Measurements from ENCODE around the gene ZNF385B.

The ZNF385B gene

DNA sequence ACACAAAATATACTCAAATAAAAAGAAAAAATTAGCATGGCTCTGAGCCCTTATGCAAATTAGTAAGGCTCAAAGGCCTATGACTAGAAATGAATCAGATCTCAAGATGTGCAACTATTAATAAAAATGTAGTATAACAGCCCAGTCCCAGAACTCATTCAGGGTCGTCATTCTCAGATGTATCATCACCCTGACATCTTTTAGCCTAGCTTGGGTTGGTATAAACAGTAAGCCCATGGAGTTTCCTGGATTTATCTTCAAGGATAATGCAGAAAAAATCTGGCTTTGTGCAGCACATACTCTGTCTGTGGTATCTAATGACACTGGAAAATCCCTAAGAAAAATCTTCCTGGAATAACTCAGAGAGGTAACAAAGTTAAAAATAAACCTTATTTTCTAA lies 239.3 kb downstream of the ZNF385B start:
- no peak for DNase-seq (ENCODE audit: low read depth)
- TF ChIP-seq, protein P1, sequence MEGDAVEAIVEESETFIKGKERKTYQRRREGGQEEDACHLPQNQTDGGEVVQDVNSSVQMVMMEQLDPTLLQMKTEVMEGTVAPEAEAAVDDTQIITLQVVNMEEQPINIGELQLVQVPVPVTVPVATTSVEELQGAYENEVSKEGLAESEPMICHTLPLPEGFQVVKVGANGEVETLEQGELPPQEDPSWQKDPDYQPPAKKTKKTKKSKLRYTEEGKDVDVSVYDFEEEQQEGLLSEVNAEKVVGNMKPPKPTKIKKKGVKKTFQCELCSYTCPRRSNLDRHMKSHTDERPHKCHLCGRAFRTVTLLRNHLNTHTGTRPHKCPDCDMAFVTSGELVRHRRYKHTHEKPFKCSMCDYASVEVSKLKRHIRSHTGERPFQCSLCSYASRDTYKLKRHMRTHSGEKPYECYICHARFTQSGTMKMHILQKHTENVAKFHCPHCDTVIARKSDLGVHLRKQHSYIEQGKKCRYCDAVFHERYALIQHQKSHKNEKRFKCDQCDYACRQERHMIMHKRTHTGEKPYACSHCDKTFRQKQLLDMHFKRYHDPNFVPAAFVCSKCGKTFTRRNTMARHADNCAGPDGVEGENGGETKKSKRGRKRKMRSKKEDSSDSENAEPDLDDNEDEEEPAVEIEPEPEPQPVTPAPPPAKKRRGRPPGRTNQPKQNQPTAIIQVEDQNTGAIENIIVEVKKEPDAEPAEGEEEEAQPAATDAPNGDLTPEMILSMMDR (IDR thresholded peaks at IDR 0.05; ENCODE audit: insufficient read depth, low read depth, low read length, missing control alignments), result no peak
- H3K4me3 ChIP-seq (ENCODE audit: low read depth, low read length), result no peak overlapping the region

DNA sequence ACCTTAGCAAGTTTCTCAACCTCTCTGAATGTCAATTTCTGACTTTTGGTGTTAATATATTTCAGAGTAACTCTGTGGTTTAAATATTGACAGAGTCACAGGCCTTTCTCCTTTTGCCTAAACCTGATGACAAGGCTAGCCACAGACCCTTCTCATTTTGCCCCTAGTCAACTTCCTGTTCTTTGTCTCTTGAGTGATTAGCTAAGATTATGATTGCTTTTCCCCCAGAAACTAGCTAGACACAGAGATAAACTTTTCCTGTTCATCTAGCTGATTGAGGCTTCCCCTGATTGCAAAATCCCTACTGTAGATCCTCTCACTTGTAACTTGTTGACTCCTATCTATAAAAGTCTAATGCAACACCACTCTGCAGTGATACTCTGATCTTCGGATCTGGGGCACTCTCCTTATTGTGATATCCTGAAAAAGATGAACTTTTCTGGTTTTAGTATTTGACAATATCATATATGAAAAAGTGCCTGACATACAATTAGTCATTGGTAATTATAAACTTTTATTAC lies 241.4 kb downstream of the ZNF385B start:
- DNase-seq (ENCODE audit: low read depth), result no peak
- H3K4me3 ChIP-seq (ENCODE audit: low read depth, low read length), result no peak overlapping the region
- TF ChIP-seq, protein P1 (IDR thresholded peaks at IDR 0.05; ENCODE audit: insufficient read depth, low read depth, low read length, missing control alignments), result no peak

DNA sequence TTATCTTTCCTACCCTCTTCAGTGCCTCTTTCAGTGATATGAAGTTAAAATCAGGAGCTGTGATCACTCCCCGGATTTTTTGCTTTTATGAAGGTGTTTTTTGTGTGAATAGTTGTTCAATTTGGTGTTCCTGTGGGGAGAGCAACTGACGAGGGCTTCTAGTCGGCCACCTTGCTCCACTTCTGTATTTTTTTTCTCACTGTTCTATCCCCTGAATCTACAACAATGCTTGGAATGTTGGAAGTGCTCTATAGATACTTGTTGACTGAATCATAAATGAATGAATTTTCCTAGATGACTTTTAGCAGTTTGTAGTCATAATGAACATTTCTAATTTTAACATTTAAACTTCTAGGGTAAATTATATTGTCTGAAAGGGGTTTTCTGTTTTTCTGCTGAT lies 247.3 kb downstream of the ZNF385B start:
- DNase-seq (ENCODE audit: low read depth), result no peak
- no peak overlapping the region for H3K4me3 ChIP-seq (ENCODE audit: low read depth, low read length)
- TF ChIP-seq, protein P1 (IDR thresholded peaks at IDR 0.05; ENCODE audit: insufficient read depth, low read depth, low read length, missing control alignments), result no peak

DNA sequence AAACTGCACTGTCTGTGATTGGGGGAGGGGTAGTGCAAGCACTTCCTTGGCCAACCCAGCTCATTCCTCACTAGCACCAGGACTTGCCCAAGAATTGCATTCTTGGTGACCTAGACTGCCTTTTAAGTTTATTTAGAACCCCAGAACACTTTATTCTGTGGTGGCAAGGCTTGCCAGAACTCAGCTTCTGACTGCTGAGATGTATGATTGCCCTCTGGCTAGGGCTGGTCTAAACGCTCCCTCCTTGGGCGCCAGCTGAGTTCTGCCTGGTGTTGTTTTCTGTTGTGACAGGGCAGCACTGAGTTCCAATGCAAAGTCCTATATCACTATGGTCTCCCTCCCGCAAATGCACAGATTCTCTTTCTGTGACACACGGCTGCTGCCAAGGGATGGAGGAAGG lies 247.7 kb downstream of the ZNF385B start:
- DNase-seq (ENCODE audit: low read depth), result no peak
- H3K4me3 ChIP-seq (ENCODE audit: low read depth, low read length), result no peak overlapping the region
- TF ChIP-seq, protein P1 (IDR thresholded peaks at IDR 0.05; ENCODE audit: insufficient read depth, low read depth, low read length, missing control alignments), result no peak

DNA sequence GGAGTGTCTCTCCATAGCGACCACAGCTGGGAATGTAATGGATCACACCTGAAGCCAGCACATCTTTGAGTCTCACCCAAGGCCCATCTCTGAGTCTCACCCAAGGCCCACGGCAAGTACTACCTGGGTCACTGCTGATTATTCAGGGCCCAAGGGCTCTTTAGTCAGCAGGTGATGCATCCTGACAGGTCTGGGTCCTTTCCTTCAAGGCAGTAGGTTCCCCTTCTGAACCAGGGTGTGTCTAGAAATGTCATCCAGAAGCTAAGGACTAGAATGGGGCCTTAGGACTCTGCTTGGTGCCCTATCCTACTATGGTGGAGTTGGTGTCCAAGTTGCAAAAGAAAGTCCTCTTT lies 248.1 kb downstream of the ZNF385B start:
- TF ChIP-seq, protein P1 (IDR thresholded peaks at IDR 0.05; ENCODE audit: insufficient read depth, low read depth, low read length, missing control alignments), result no peak
- no peak for DNase-seq (ENCODE audit: low read depth)

DNA sequence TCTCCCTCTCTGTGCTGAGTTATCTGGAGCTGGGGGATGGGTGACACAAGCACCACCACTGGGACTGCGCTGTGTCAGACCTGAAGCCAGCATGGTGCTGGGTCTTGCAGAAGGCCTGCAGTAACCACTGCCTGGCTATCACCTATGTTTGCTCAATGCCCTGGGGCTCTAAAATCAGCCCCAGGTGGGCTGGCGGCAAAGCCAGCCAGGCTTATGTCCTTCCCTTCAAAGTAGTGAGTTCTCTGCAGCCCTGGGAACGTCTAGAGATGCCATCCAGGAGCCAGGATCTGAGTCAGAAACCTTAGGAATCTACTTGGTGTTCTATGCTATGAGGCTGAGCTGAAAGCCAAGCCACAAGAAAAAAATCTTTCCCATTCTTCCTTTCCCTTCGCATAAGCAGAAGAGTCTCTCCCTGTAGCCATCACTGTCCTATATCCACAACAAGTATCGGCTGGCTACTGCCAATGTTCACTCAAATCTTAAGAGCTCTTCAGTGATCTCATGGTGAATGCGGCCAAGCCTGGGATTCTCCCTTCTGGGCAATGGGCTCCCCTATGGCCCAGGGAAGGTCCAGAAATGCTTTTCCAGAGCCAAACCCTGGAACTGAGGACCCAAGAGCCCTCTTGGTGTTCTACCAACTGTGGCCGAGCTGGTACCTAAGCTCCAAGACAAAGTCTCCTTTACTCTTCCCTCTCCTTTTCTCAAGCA lies 248.7 kb downstream of the ZNF385B start:
- H3K4me3 ChIP-seq (ENCODE audit: low read depth, low read length), result no peak overlapping the region
- TF ChIP-seq, protein P1 (IDR thresholded peaks at IDR 0.05; ENCODE audit: insufficient read depth, low read depth, low read length, missing control alignments), result no peak
- no peak for DNase-seq (ENCODE audit: low read depth)

More for the DNA sequence above, 248.1 kb downstream of the ZNF385B start:
- no peak overlapping the region for H3K4me3 ChIP-seq (ENCODE audit: low read depth, low read length)

DNA sequence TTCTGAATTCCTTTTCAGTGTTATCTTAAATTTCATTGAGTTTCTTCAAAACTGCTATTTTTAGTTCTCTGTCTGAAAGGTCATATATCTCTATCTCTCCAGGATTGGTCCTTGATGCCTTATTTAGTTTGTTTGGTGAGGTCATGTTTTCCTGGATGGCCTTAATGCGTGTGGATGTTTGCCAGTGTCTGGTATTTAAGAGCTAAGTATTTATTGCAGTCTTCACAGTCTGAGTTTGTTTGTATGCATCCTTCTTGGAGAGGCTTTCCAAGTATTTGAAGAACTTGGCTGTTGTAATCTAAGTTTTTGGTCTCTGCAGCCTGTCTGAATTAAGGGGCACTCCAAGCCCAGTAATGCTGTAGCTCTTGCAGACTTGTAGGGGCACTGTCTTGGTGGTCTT lies 249.3 kb downstream of the ZNF385B start:
- no peak for DNase-seq (ENCODE audit: low read depth)
- TF ChIP-seq, protein P1 (IDR thresholded peaks at IDR 0.05; ENCODE audit: insufficient read depth, low read depth, low read length, missing control alignments), result no peak
- H3K4me3 ChIP-seq (ENCODE audit: low read depth, low read length), result no peak overlapping the region

Measured in GM12865 (cell line).